Measurements from ENCODE around the gene RASA1.
"Not testable (repeated sequence)": the region's sequence is repeated elsewhere in the genome, so short reads cannot be mapped to it uniquely, and the experiment has no call there.

The RASA1 gene

DNA sequence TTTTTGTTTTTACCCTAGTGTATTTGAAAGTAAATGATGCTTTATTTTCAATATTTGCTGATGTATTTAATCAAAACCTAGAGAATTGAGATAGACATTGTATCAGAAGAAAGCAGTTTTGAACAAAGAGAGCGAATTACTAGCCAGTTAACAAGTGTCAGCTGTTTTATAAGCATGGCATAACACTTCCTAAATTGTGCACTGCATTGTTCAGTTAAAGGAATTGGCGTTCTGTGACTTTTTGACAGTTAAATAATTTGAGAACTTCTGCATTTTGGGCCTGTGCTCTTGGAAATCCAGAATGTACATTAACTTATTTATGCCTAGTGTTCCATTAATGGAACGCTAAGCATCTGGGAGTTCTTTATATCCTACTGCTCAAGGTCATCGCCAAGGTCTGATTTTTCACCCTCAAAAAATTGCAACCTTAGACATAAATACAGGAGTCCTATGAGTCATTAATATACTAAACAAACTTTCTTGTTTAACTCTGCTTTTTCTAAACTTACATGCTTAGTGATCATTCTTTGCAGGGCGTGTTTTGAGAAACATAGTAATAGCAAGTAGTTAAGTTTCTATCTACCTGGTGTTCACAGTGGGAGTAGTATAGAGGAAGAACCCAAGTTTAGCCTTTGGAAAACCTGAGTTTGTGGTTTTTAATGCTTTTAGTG is 31.1 kb downstream of the RASA1 start:
- Histone ChIP-seq H3K27me3 (ENCODE audit: control insufficient read depth, insufficient read depth, low read length) (no peaks in the 10 kb centered on the region), H3K9ac (ENCODE audit: low read length) (no peak overlapping the region), H3K4me3 (ENCODE audit: low read length) (no peak overlapping the region), H3K36me3 (ENCODE audit: control insufficient read depth, insufficient read depth, low read length) (no peaks in the 10 kb centered on the region), H3K4me1 (ENCODE audit: control insufficient read depth, insufficient read depth, low read length) (peaks cover 17% of the 10 kb centered on the region), H3K9me3 (ENCODE audit: control insufficient read depth, low read length) (no peaks in the 10 kb centered on the region)

DNA sequence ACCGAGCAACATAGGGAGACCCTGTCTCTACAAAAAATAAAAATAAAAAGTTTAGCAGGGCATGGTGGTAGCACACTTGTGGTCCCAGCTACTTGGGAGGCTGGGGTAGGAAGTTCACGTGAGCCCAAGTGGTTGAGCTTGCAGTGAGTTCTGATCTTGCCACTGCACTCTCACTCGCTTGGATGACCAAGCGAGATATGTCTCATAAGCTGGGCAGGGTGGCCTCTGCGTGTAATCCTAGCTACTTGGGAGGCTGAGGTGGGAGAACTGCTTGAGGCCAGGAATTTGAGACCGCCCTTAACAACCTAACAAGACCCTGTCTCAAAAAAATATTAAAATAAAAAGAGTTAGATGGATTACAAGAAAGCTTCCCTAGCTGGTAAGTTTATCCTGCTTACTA is 32.5 kb downstream of the RASA1 start:
- H3K27me3 ChIP-seq (ENCODE audit: control insufficient read depth, insufficient read depth, low read length): no peaks in the 10 kb centered on the region
- no peak overlapping the region for H3K9ac ChIP-seq (ENCODE audit: low read length)
- H3K4me1 ChIP-seq (ENCODE audit: control insufficient read depth, insufficient read depth, low read length): peaks cover 17% of the 10 kb centered on the region
- no peak overlapping the region for H3K4me3 ChIP-seq (ENCODE audit: low read length)
- no peaks in the 10 kb centered on the region for H3K9me3 ChIP-seq (ENCODE audit: control insufficient read depth, low read length)
- H3K36me3 ChIP-seq (ENCODE audit: control insufficient read depth, insufficient read depth, low read length): no peaks in the 10 kb centered on the region

DNA sequence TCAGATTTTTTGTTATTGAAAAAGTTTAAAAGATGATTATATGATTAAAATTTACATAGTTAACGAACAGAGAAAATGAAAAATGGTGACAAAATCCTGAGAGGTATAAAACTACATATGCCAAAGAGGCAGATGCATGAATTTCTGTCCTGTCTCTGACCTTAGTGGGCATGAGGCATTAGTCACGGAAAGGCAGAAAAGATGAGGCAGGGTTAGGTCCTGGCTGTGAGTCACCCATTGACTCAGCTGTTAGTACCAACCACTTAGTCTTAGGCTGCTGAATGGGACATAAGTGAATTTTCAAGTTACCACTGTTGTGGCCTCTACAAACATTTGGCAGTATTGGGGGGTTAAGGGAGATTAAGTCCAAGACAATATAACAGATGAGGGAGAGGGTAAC is 33.1 kb downstream of the RASA1 start:
- no peaks in the 10 kb centered on the region for H3K36me3 ChIP-seq (ENCODE audit: control insufficient read depth, insufficient read depth, low read length)
- H3K4me1 ChIP-seq (ENCODE audit: control insufficient read depth, insufficient read depth, low read length): peaks cover 17% of the 10 kb centered on the region
- no peak overlapping the region for H3K9ac ChIP-seq (ENCODE audit: low read length)
- no peaks in the 10 kb centered on the region for H3K27me3 ChIP-seq (ENCODE audit: control insufficient read depth, insufficient read depth, low read length)
- no peak overlapping the region for H3K4me3 ChIP-seq (ENCODE audit: low read length)
- no peaks in the 10 kb centered on the region for H3K9me3 ChIP-seq (ENCODE audit: control insufficient read depth, low read length)

DNA sequence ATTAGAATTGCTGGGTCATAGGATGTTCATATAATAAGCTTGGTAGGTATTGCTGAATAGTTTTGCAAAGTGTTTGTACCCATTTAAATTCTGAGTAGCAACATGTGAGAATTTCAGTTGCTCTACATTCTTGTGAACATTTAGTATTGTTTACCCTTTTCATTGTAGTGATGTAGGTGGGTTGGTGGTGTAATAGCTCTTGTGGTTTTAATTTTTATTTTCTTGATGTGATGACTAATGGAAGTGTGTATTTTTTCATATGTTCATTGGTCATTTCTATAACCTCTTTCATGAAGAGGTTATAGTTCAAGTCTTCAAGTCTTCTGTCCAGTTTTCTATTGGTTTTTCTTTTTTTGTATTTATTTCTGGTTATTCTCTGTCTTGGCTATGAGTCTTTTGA is 34.4 kb downstream of the RASA1 start:
- Histone ChIP-seq H3K4me3 (ENCODE audit: low read length) (no peak overlapping the region), H3K36me3 (ENCODE audit: control insufficient read depth, insufficient read depth, low read length) (no peaks in the 10 kb centered on the region), H3K9ac (ENCODE audit: low read length) (no peak overlapping the region), H3K27me3 (ENCODE audit: control insufficient read depth, insufficient read depth, low read length) (no peaks in the 10 kb centered on the region), H3K4me1 (ENCODE audit: control insufficient read depth, insufficient read depth, low read length) (peaks cover 10% of the 10 kb centered on the region), H3K9me3 (ENCODE audit: control insufficient read depth, low read length) (no peaks in the 10 kb centered on the region)

DNA sequence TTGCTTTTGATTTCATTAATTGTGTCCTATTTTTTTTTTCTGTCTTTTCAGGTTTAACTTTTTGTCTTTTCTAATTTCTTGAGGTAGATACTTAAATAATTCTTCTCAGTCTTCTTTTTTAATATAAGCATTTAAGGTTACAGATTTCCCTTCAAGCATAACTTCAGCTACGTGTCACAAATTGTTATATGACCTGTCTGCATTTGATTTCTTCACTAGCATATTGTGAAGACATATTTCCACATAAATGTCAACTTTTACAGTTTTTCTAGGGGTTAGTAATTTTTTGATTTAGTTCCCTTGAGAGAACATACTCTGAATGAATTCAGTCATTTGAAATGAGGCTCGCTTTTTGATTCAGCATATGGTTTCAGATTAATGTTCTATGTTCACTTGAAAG is 35.6 kb downstream of the RASA1 start:
- H3K4me3 ChIP-seq (ENCODE audit: low read length): no peak overlapping the region
- H3K9ac ChIP-seq (ENCODE audit: low read length): no peak overlapping the region
- no peaks in the 10 kb centered on the region for H3K9me3 ChIP-seq (ENCODE audit: control insufficient read depth, low read length)
- H3K4me1 ChIP-seq (ENCODE audit: control insufficient read depth, insufficient read depth, low read length): peaks cover 4% of the 10 kb centered on the region
- no peaks in the 10 kb centered on the region for H3K27me3 ChIP-seq (ENCODE audit: control insufficient read depth, insufficient read depth, low read length)
- no peaks in the 10 kb centered on the region for H3K36me3 ChIP-seq (ENCODE audit: control insufficient read depth, insufficient read depth, low read length)

DNA sequence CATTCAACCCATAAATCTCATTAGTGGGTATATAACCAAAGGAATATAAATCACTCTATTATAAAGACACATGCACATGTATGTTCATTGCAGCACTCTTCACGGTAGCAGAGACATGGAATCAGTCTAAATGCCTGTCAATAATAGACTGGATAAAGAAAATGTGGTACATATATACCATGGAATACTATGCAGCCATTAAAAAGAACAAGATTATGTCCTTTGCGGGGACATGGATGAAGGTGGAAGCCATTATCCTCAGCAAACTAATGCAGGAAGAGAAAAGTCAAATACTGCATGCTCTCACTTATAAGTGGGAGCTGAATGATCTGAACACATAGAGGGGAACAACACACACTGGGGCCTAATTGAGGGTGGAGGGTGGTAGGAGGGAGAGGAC is 38.4 kb downstream of the RASA1 start:
- H3K4me3 ChIP-seq (ENCODE audit: low read length); H3K9ac ChIP-seq (ENCODE audit: low read length); H3K36me3 ChIP-seq (ENCODE audit: control insufficient read depth, insufficient read depth, low read length); H3K4me1 ChIP-seq (ENCODE audit: control insufficient read depth, insufficient read depth, low read length); H3K27me3 ChIP-seq (ENCODE audit: control insufficient read depth, insufficient read depth, low read length); H3K9me3 ChIP-seq (ENCODE audit: control insufficient read depth, low read length): not testable (repeated sequence)

DNA sequence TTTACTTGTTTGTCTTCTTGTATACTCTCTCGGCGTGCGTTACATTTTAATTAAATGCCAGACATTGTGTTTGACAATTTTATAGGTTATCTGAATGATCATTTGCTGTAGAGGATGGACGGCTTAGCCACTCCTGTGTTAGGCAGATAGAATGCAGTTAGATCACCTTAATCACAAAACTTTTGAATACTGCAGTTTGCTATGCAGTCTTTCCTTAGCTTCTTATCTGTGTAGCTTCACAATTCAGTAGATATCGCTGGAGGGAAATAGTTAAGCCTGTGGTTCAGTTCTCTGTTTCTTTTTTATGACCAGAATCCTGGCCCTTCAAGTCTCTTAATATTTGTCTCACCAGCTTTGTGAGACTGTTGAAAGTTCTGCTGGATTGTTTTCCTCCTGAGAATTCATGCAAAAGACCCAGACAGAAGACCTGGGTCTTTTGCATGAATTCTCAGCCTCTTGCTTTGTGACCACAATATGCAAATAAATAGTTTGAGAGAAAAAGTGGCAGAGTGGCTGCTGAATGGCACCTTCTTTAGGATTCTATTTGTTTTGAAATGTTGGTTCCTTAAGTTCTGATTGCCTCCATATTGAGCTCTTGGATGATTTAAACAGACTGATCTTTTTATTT is 40.2 kb downstream of the RASA1 start:
- Histone ChIP-seq H3K27me3 (ENCODE audit: control insufficient read depth, insufficient read depth, low read length) (no peaks in the 10 kb centered on the region), H3K9ac (ENCODE audit: low read length) (no peak overlapping the region), H3K4me1 (ENCODE audit: control insufficient read depth, insufficient read depth, low read length) (peaks cover 14% of the 10 kb centered on the region)

DNA sequence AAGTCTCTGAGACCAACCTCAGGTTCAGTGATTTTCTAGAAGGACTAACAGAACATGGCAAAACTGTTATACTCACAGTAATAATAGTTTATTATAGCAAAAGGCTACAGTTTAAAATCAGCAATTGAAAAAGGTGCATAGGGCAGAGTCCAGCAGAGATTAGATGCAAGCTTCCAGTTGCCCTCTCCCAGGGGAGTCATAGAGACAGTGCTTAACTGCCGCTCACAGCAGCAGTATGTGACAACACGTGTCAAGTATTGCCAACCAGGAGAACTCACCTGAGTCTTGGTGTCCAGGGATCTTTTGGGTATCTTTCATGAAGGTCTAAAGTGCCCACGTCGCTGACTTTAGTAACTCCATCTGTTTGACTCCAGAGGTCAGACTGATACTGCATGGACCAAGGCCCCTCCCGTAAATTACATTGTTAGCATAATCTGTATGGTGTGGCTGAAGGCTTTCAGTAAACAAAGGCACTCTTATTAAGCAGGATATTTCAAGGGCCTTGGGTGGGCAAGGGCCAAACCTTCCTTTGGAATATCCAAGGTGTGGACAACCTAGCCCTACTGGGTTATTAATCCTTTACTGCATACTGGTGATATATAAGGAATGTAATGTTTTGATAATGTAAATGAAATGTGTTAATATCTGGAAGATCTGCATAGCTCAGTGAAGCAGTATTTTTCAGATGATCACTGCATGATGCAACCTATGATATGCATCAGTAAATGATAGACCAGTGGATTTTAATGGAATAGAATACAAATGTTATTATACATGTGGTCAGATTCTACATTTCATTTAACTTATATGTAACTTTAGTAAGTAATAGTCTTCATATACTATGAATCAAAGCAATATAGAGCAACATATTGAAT is 44.0 kb downstream of the RASA1 start:
- Histone ChIP-seq H3K4me3 (ENCODE audit: low read length) (no peak overlapping the region), H3K36me3 (ENCODE audit: control insufficient read depth, insufficient read depth, low read length) (no peaks in the 10 kb centered on the region), H3K27me3 (ENCODE audit: control insufficient read depth, insufficient read depth, low read length) (no peaks in the 10 kb centered on the region), H3K4me1 (ENCODE audit: control insufficient read depth, insufficient read depth, low read length) (peaks cover 14% of the 10 kb centered on the region), H3K9me3 (ENCODE audit: control insufficient read depth, low read length) (no peaks in the 10 kb centered on the region), H3K9ac (ENCODE audit: low read length) (no peak overlapping the region)

More for the DNA sequence above, 40.2 kb downstream of the RASA1 start:
- no peaks in the 10 kb centered on the region for H3K9me3 ChIP-seq (ENCODE audit: control insufficient read depth, low read length)
- no peaks in the 10 kb centered on the region for H3K36me3 ChIP-seq (ENCODE audit: control insufficient read depth, insufficient read depth, low read length)
- no peak overlapping the region for H3K4me3 ChIP-seq (ENCODE audit: low read length)

DNA sequence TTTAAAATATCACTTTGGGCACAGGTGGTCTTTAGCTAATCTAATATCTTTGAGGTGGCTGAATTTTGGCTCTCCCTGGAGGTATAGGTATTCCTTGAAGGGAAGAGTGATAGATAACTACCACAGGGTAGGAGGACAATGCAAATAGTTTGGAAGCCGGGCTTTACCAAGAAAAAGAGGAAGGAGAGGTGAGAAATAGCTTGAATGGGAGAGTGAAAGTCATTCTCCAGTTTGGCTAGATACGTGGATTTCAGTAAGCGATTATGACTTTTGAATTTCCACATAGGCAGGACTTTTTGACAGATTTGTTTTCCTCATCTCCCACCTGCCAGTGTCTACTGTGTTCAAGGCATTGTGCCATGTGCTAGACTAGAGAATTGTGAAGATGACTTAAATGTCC is 45.5 kb downstream of the RASA1 start:
- no peak overlapping the region for H3K9ac ChIP-seq (ENCODE audit: low read length)
- H3K36me3 ChIP-seq (ENCODE audit: control insufficient read depth, insufficient read depth, low read length): no peaks in the 10 kb centered on the region
- no peaks in the 10 kb centered on the region for H3K9me3 ChIP-seq (ENCODE audit: control insufficient read depth, low read length)
- H3K4me3 ChIP-seq (ENCODE audit: low read length): no peak overlapping the region
- no peaks in the 10 kb centered on the region for H3K27me3 ChIP-seq (ENCODE audit: control insufficient read depth, insufficient read depth, low read length)
- H3K4me1 ChIP-seq (ENCODE audit: control insufficient read depth, insufficient read depth, low read length): peaks cover 10% of the 10 kb centered on the region

DNA sequence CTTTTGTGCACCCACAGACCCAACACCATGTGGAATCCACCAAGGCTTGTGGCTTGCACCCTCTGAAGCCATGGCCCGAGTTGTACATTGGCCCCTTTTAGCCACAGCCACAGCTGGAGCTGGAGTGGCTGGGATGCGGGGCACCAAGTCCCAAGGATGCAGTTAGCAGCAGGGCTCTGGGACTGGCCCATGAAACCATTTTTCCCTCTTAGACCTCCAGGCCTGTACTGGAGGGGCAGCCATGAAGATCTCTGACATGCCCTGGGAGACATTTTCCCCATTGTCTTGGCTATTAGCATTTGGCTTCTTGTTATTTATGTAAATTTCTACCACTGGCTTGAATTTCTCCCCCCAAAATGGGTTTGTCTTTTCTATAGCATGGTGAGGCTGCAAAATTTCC is 51.8 kb downstream of the RASA1 start:
- no peaks in the 10 kb centered on the region for H3K27me3 ChIP-seq (ENCODE audit: control insufficient read depth, insufficient read depth, low read length)
- no peaks in the 10 kb centered on the region for H3K36me3 ChIP-seq (ENCODE audit: control insufficient read depth, insufficient read depth, low read length)
- H3K9ac ChIP-seq (ENCODE audit: low read length): no peak overlapping the region
- H3K4me3 ChIP-seq (ENCODE audit: low read length): no peak overlapping the region
- peaks cover 5% of the 10 kb centered on the region for H3K4me1 ChIP-seq (ENCODE audit: control insufficient read depth, insufficient read depth, low read length)
- H3K9me3 ChIP-seq (ENCODE audit: control insufficient read depth, low read length): no peaks in the 10 kb centered on the region

DNA sequence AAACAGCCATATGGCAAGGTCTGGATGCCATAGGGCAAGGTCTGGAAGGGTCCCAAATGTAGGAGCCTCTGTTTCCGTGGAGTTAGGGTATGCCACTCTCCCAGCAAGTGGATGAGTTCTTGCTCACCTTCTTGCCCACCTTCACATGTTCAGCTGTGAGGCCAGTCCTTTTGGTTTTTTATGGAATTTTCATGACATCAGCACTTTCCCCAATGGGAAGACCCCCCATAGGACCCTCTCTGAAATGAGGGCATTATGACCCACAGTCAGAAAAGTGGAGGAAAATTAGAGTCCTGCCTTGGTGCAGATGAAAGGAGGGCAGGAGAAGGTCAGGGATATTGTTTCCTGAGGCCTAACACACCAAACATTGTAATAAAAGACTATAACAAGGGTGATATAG is 53.9 kb downstream of the RASA1 start:
- peaks cover 5% of the 10 kb centered on the region for H3K4me1 ChIP-seq (ENCODE audit: control insufficient read depth, insufficient read depth, low read length)
- H3K27me3 ChIP-seq (ENCODE audit: control insufficient read depth, insufficient read depth, low read length): no peaks in the 10 kb centered on the region
- H3K36me3 ChIP-seq (ENCODE audit: control insufficient read depth, insufficient read depth, low read length): no peaks in the 10 kb centered on the region
- no peak overlapping the region for H3K9ac ChIP-seq (ENCODE audit: low read length)
- H3K4me3 ChIP-seq (ENCODE audit: low read length): no peak overlapping the region
- H3K9me3 ChIP-seq (ENCODE audit: control insufficient read depth, low read length): no peaks in the 10 kb centered on the region

DNA sequence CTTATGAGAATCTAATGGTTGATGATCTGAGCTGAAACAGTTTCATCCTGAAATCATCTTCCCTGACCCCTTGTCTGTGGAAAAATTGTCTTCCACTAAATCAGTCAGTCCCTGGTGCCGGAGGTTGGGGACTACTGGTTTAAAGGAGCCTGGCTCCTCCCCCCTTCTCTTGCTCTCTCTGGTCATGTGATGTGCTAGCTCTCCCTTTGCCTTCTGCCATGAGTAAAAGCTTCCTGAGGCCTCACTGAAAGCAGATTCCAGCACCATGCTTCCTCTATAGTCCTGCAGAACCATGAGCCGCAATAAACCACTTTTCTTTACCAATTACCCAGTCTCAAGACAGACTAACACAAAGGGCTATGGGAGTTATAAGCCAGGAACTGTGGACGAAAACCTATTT is 54.7 kb downstream of the RASA1 start:
- Histone ChIP-seq H3K27me3 (ENCODE audit: control insufficient read depth, insufficient read depth, low read length) (no peaks in the 10 kb centered on the region), H3K4me1 (ENCODE audit: control insufficient read depth, insufficient read depth, low read length) (peaks cover 5% of the 10 kb centered on the region), H3K9ac (ENCODE audit: low read length) (no peak overlapping the region), H3K9me3 (ENCODE audit: control insufficient read depth, low read length) (no peaks in the 10 kb centered on the region), H3K4me3 (ENCODE audit: low read length) (no peak overlapping the region), H3K36me3 (ENCODE audit: control insufficient read depth, insufficient read depth, low read length) (no peaks in the 10 kb centered on the region)
